SK-N-SH (cell line): ENCODE data around the gene NHLH1. TPM values are rescaled to one million over a fixed set of nuclear protein-coding genes. Genes with fewer than 3 reads are reported as not detected.

Experiments used
- CTCF ChIA-PET: fragments of 300-600, 350-600 bp; formaldehyde crosslinking; extraction: SDS; loops from one replicate; lab custom pipeline; 2021; lab: Yijun Ruan, JAX
- POLR2A ChIA-PET: fragments of 350-600 bp; sonication (Branson Sonifier 250); formaldehyde crosslinking; extraction: SDS; loops from one replicate; lab custom pipeline; 2020; ENCODE audit warnings: antibody characterized with exemption, inconsistent platforms; lab: Yijun Ruan, JAX
- DNase-seq: peaks from one replicate; pipeline ENCODE4 v3.0.0; 2012
- H2AFZ ChIP-seq: fragments of 200-600 bp; sonication (generic); 2 replicates; pipeline ENCODE4 v1.8.1; 2016; ENCODE audit warnings: antibody characterized with exemption, mild to moderate bottlenecking, low read depth
- H3F3A ChIP-seq: fragments of 200-600 bp; sonication (generic); replicated peaks from 2 replicates; pipeline ENCODE3; 2016; ENCODE audit warnings: antibody characterized with exemption, mild to moderate bottlenecking; ENCODE audit not compliant: insufficient read depth
- H3K27ac ChIP-seq, 2 experiments: fragments of 200-500 bp in 1 of 2; fragments of 200-600 bp in 1 of 2; sonication (Bioruptor generic) in 1 of 2; sonication (generic), shearing (Covaris generic) in 1 of 2; 2 replicates each; pipeline versions ENCODE4 v1.5.1 to v1.6.1; 2014 to 2016; ENCODE audit warnings: low read depth in 2 of 2, inconsistent platforms in 1 of 2, low read length in 1 of 2, mild to moderate bottlenecking in 1 of 2, mixed read lengths in 1 of 2
- H3K27me3 ChIP-seq: fragments of 200-600 bp; sonication (generic), shearing (Covaris generic); 2 replicates; pipeline ENCODE4 v1.6.1; 2016; ENCODE audit warnings: mixed run types; ENCODE audit not compliant: insufficient read depth
- H3K36me3 ChIP-seq, 2 experiments: fragments of 200-500 bp in 1 of 2; fragments of 200-600 bp in 1 of 2; sonication (Bioruptor generic) in 1 of 2; sonication (generic) in 1 of 2; replicated peaks in 1 of 2; 2 replicates each; pipeline versions ENCODE3 to v1.5.1; 2014 to 2016; ENCODE audit warnings: low read length in 1 of 2, mild to moderate bottlenecking in 1 of 2; ENCODE audit not compliant: insufficient read depth in 2 of 2, control insufficient read depth in 1 of 2
- H3K4me1 ChIP-seq, 2 experiments: fragments of 200-500 bp in 1 of 2; fragments of 200-600 bp in 1 of 2; sonication (Bioruptor generic) in 1 of 2; sonication (generic), shearing (Covaris generic) in 1 of 2; 2 replicates each; pipeline versions ENCODE4 v1.5.1 to v1.6.1; 2014 to 2016; ENCODE audit warnings: low read depth in 1 of 2, low read length in 1 of 2, mixed run types in 1 of 2; ENCODE audit not compliant: insufficient read depth in 2 of 2, control insufficient read depth in 1 of 2
- H3K4me2 ChIP-seq: fragments of 200-600 bp; sonication (generic), shearing (Covaris generic); 2 replicates; pipeline ENCODE4 v1.6.1; 2017; ENCODE audit warnings: mixed run types
- H3K4me3 ChIP-seq, 2 experiments: fragments of 200-500 bp in 1 of 2; fragments of 200-600 bp in 1 of 2; sonication (Bioruptor generic) in 1 of 2; sonication (generic), shearing (Covaris generic) in 1 of 2; 2 replicates each; pipeline versions ENCODE4 v1.5.1 to v1.8.1; 2014 to 2016; ENCODE audit warnings: low read depth in 2 of 2, inconsistent platforms in 1 of 2, low read length in 1 of 2, mild to moderate bottlenecking in 1 of 2, mixed read lengths in 1 of 2, moderate library complexity in 1 of 2
- H3K79me2 ChIP-seq: fragments of 200-600 bp; sonication (generic); 2 replicates; pipeline ENCODE4 v1.8.1; 2017; ENCODE audit warnings: mild to moderate bottlenecking; ENCODE audit not compliant: insufficient read depth
- H3K9ac ChIP-seq: fragments of 200-600 bp; sonication (generic); 2 replicates; pipeline ENCODE4 v1.6.1; 2017; ENCODE audit warnings: mixed run types
- H3K9me2 ChIP-seq: fragments of 200-600 bp; sonication (generic); 2 replicates; pipeline ENCODE4 v1.6.1; 2017; ENCODE audit warnings: mixed run types
- H3K9me3 ChIP-seq: fragments of 200-600 bp; sonication (generic); 2 replicates; pipeline ENCODE4 v1.6.1; 2017; ENCODE audit warnings: mixed run types, mild to moderate bottlenecking, moderate library complexity
- H4K20me1 ChIP-seq: fragments of 200-600 bp; sonication (generic); 2 replicates; pipeline ENCODE4 v1.6.1; 2017; ENCODE audit warnings: mild to moderate bottlenecking, mixed run types; ENCODE audit not compliant: insufficient read depth
- EZH2phosphoT487 ChIP-seq: fragments of 200-600 bp; sonication (generic); IDR thresholded peaks from 2 replicates; pipeline ENCODE4 v1.6.1; 2017; ENCODE audit warnings: low read depth, mixed run types, mild to moderate bottlenecking, antibody characterized with exemption, moderate library complexity, borderline replicate concordance
- FOXM1 ChIP-seq: IDR thresholded peaks from 2 replicates; pipeline ENCODE4 v1.4.0; 2012; ENCODE audit warnings: low read depth, mild to moderate bottlenecking
- GABPA ChIP-seq: IDR thresholded peaks from 2 replicates; pipeline ENCODE4 v1.4.0; 2012; ENCODE audit warnings: low read depth, mild to moderate bottlenecking
- GATA2 ChIP-seq: sonication (generic); formaldehyde crosslinking; IDR thresholded peaks from 2 replicates; pipeline ENCODE4 v1.5.0; 2020; ENCODE audit warnings: mild to moderate bottlenecking, missing genetic modification reagents
- JUND ChIP-seq: IDR thresholded peaks from 2 replicates; pipeline ENCODE4 v1.4.0; 2012
- MXI1 ChIP-seq: IDR thresholded peaks from 2 replicates; pipeline ENCODE4 v1.6.1; 2012; ENCODE audit warnings: mild to moderate bottlenecking, low read depth, low read length, improper control_type of control experiment
- NRF1 ChIP-seq: IDR thresholded peaks from 2 replicates; pipeline ENCODE4 v1.6.1; 2012; ENCODE audit warnings: low read depth, mild to moderate bottlenecking, low read length
- RAD21 ChIP-seq: IDR thresholded peaks from 2 replicates; pipeline ENCODE4 v1.6.1; 2012; ENCODE audit warnings: mild to moderate bottlenecking, low read length
- SMC3 ChIP-seq: IDR thresholded peaks from 2 replicates; pipeline ENCODE4 v1.6.1; 2012; ENCODE audit warnings: low read depth, low read length, improper control_type of control experiment
- TAF1 ChIP-seq: IDR thresholded peaks from 2 replicates; pipeline ENCODE4 v1.6.1; 2012; ENCODE audit warnings: low read depth, mild to moderate bottlenecking, low read length, moderate library complexity, borderline replicate concordance
- WGBS: methylation state at CpG from one replicate; pipeline ENCODE4 v1.1.6; 2017; ENCODE audit warnings: low lambda C conversion rate; 5-methylcytosine and 5-hydroxymethylcytosine counted together
- polyA plus RNA-seq, 3 experiments: library from polyadenylated mRNA; depleted of rRNA; stranded (reverse); fragments of >200 nt; gene quantifications; 2 replicates each; pipeline ENCODE4 v1.2.3, GENCODE V29; 2012
- TF ChIP-seq, protein P1 (sequence below): IDR thresholded peaks from 2 replicates; pipeline ENCODE4; 2012
- TF ChIP-seq, protein P2 (sequence below): fragments of 150-350 bp; IDR thresholded peaks from 2 replicates; pipeline ENCODE4 v1.6.1; 2016; ENCODE audit warnings: mild to moderate bottlenecking, low read depth, low read length

NHLH1 gene
- polyA plus RNA-seq, 1 of the 3 experiments (the other 2 are of a cell fraction) = 0.18 TPM

DNA sequence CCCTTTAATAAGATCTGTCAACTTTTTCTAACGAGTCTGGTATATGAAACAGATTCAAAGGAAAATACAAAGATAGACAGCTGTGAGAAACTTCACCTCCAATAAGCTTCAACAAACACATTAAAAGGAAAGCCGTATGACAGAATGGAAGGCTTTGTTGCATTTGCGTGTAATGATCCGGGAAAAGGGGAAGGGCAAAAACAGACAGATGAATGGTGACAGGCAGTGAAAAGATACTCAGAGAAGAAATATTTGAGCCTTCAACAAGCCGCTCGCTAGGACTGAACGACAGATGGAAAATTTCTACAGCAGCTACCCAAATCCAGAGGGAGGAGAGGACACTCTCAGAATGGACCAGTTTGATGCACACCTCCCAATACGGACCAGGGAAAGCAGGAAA, 38.7 kb upstream of the NHLH1 start:
- Histone ChIP-seq H3K9me2 (no peaks in the 10 kb centered on the region), H3K9me3 (no peaks in the 10 kb centered on the region)
- TF ChIP-seq NRF1 (no peak), RAD21 (no peak), GABPA (no peak)
- TF ChIP-seq, all 33 proteins: peak for 0
- ChIA-PET POLR2A (no interaction called here), CTCF (interaction anchor here (1.2 to 1.6 kb wide), 2 partner anchors 9 to 44 kb away, joined by 3 to 4 read pairs; partner anchors contain the start of gene PEX19)
- no peak for DNase-seq
- H3K4me3 ChIP-seq = no peak overlapping the region
- H3K79me2 ChIP-seq = peaks cover 80% of the 10 kb centered on the region
- H3K4me2 ChIP-seq = no peak overlapping the region
- 92% methylated on average over 8 of the region's 8 CpGs for WGBS
- H3K27ac ChIP-seq = no peak overlapping the region
- peaks cover 86 to 90% of the 10 kb centered on the region in 2 experiments for H3K36me3 ChIP-seq
- H3K4me1 ChIP-seq = no peaks in the 10 kb centered on the region
- no peak overlapping the region for H3K9ac ChIP-seq
- H3K27me3 ChIP-seq = no peaks in the 10 kb centered on the region
- H4K20me1 ChIP-seq = 0 out of 2 replicates have a peak, but pooled peaks cover 8% of the 10 kb centered on the region
- H3F3A ChIP-seq = peaks cover 32% of the 10 kb centered on the region
- no peak overlapping the region for H2AFZ ChIP-seq

DNA sequence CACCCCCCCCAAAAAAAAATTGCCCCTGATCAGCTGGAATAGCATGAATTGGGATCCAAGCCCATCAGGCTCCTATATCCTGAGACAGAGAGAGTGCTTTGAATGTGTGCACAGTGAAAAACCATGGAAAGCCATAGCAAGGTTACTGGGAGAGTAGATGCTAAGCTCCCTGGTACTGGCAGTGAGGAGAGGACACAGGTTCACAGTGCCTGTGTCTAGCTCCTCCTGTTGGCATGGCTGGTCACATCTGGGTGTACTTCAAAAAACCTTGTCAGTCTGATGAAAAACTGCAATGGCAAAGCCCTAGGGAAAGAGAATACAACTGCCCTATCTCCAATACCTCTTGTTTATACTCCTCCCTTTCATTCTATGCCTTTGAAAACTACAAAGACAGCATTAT, 36.8 kb upstream of the NHLH1 start:
- TF ChIP-seq FOXM1 (no peak), NRF1 (no peak), GATA2 (CRISPR knock-in tag) (no peak), SMC3 (no peak), TAF1 (no peak), MXI1 (no peak), EZH2phosphoT487 (no peak)
- TF ChIP-seq, protein P1, sequence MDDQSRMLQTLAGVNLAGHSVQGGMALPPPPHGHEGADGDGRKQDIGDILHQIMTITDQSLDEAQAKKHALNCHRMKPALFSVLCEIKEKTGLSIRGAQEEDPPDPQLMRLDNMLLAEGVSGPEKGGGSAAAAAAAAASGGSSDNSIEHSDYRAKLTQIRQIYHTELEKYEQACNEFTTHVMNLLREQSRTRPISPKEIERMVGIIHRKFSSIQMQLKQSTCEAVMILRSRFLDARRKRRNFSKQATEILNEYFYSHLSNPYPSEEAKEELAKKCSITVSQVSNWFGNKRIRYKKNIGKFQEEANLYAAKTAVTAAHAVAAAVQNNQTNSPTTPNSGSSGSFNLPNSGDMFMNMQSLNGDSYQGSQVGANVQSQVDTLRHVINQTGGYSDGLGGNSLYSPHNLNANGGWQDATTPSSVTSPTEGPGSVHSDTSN = no peak
- TF ChIP-seq, all 33 proteins: peak for 0
- Histone ChIP-seq H3K9me2 (no peaks in the 10 kb centered on the region), H3K27ac (no peak overlapping the region), H3F3A (peaks cover 23% of the 10 kb centered on the region), H3K9me3 (no peaks in the 10 kb centered on the region), H3K27me3 (no peaks in the 10 kb centered on the region), H3K79me2 (peaks cover 82% of the 10 kb centered on the region), H3K4me3 (no peak overlapping the region), H4K20me1 (0 out of 2 replicates have a peak, but pooled peaks cover 8% of the 10 kb centered on the region), H3K4me1 (no peaks in the 10 kb centered on the region), H3K4me2 (no peak overlapping the region), H3K9ac (no peak overlapping the region), H3K36me3 (peaks cover 89 to 95% of the 10 kb centered on the region in 2 experiments), H2AFZ (no peak overlapping the region)
- CTCF ChIA-PET = interaction anchor here (0.7 to 1.6 kb wide), 4 partner anchors 9 to 78 kb away, joined by 3 to 5 read pairs (median 4); partner anchors contain the start of gene PEX19
- POLR2A ChIA-PET = interaction anchor here (1.0 kb wide), 1 partner anchor 12 kb away, joined by 3 read pairs; no protein-coding TSS in a partner anchor
- DNase-seq = no peak

DNA sequence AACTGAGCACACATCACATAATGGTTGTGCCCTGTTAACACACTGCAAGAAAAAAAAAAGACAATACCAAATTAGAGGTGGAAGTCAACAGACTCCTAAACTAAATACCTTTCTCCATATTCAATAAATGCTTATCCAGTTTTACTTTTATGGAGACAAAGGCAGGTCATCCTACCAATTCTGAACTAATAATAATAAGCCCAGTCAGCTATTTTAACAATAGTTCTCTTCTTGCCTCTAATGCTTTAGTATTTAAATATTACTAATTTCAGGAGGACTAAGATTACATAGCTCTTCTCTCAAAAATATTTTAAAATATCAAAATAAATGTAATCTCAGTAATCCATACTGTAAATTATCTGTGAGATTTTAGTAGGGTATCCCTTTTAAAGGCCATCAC, 34.4 kb upstream of the NHLH1 start:
- Histone ChIP-seq H3F3A (peaks cover 23% of the 10 kb centered on the region), H3K9ac (no peak overlapping the region), H3K9me2 (no peaks in the 10 kb centered on the region), H3K79me2 (peaks cover 80% of the 10 kb centered on the region), H3K27me3 (no peaks in the 10 kb centered on the region), H3K36me3 (peaks cover 86 to 87% of the 10 kb centered on the region in 2 experiments), H4K20me1 (0 out of 2 replicates have a peak, but pooled peaks cover 20% of the 10 kb centered on the region), H3K4me3 (no peak overlapping the region), H2AFZ (no peak overlapping the region), H3K9me3 (no peaks in the 10 kb centered on the region), H3K4me1 (no peaks in the 10 kb centered on the region), H3K4me2 (no peak overlapping the region), H3K27ac (no peak overlapping the region)
- ChIA-PET CTCF (interaction anchor here (1.1 to 2.2 kb wide), 2 partner anchors 8 to 41 kb away, joined by 3 to 11 read pairs; no protein-coding TSS in a partner anchor), POLR2A (no interaction called here)
- TF ChIP-seq JUND (no peak), NRF1 (no peak)
- TF ChIP-seq, protein P2, sequence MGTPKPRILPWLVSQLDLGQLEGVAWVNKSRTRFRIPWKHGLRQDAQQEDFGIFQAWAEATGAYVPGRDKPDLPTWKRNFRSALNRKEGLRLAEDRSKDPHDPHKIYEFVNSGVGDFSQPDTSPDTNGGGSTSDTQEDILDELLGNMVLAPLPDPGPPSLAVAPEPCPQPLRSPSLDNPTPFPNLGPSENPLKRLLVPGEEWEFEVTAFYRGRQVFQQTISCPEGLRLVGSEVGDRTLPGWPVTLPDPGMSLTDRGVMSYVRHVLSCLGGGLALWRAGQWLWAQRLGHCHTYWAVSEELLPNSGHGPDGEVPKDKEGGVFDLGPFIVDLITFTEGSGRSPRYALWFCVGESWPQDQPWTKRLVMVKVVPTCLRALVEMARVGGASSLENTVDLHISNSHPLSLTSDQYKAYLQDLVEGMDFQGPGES = no peak
- no peak for DNase-seq
